Measurements from ENCODE around the gene DPPA2.
A peak's percentile ranks its signal among the peaks of the same experiment; 100 is the strongest.

DPPA2 gene

GRCh38 chr3:109313061-109313460 lies 3.3 kb downstream of the DPPA2 start:
- no peak for DNase-seq

GRCh38 chr3:109297496-109297895 lies 18.8 kb downstream of the DPPA2 start:
- DNase-seq = no peak

- DNase-seq = no peak
Observed at GRCh38 chr3:109284071-109284470, 32.2 kb downstream of the DPPA2 start.

- DNase-seq = no peak
Observed at GRCh38 chr3:109278546-109278945, 37.8 kb downstream of the DPPA2 start.

- no peak for DNase-seq
Observed at GRCh38 chr3:109278141-109278540, 38.2 kb downstream of the DPPA2 start.

GRCh38 chr3:109275702-109276293 lies 40.5 kb downstream of the DPPA2 start:
- peak; percentile 54 for DNase-seq

DNA sequence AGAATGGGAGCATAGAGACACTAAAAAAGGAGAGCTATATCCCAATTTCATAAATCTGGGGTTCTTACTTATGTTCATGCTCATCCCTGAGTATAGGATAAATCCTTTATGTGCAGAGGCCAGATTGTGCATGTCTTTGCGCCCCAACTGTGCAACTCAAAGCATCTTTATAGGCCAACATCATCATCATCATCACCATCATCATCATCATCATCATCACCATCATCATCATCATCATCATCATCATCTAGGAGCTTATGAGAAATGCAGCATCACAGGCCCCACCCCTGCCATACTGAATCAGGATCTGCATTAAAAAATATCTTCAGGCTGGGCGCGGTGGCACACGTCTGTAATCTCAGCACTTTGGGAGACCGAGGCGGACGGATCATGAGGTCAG lies 45.5 kb downstream of the DPPA2 start:
- DNase-seq = no peak

DNA sequence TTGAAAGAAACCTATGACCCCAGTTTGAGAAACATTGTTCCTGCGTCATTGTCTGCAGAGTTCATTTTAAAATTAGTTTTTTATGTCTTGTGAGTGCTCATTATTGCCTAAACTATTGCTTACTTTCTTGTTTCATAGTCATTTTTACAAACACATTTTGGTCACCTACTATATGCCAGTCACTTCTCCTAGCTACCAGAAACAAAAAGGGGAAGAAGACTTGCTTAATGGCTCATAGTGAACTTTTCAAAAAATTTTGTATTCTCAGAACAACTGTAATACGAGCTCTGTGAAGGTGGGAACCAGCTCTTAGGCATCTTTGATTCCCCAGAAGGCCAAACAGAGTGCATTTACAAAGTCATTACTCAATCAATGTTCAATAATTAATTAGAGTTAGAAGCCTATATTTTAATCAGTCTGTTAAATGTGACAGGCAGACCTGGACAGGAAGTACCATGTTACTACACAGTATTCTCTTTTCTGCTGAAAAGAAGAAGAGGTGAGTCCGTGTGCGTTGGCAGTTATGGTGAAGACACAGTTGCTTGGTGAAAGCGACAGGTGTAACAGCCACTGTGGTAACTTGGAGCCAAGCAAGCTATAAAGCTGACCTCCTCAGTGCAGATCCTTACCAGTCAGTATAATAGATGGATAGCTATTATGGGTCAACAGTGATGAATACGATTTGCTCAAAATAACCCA lies 46.6 kb downstream of the DPPA2 start:
- DNase-seq = peak; percentile 25

DNA sequence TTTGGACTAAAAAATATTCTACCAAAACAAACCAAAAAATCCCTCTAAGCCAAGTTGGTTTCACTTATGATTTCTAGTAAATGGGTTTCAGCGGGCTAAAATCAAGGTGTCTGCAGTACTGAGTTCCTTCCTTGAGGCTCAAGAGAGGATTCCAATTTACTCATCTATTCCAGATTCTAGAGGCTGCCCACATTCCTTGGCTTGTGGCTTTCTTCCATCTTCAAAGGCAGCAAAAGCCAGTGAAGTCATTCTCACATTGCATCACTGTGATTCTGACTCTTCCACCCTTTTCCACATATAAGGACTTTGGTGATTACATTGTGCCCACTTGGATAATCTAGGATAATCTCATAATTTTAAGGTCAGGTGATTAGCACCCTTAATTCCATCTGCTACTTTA lies 48.1 kb downstream of the DPPA2 start:
- no peak for DNase-seq

DNA sequence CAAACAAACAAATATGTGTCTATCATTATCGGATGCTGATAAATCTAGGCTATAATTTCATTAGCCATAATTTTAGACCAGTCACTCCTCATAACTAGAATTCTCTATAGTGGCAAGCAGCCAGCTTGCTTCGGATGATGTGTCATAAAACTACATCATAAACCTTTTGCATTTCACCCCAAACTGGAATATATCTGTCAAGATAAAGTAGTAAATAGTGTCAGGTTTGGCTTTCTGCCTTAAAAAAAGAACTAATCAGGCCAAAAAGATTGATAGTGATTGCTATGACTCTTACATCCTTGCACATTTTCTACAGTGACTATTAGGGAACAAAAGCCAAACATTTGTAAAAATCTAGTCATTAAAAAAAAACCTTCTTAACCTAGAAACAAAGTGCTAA lies 51.0 kb downstream of the DPPA2 start:
- peak; percentile 30 for DNase-seq

DNA sequence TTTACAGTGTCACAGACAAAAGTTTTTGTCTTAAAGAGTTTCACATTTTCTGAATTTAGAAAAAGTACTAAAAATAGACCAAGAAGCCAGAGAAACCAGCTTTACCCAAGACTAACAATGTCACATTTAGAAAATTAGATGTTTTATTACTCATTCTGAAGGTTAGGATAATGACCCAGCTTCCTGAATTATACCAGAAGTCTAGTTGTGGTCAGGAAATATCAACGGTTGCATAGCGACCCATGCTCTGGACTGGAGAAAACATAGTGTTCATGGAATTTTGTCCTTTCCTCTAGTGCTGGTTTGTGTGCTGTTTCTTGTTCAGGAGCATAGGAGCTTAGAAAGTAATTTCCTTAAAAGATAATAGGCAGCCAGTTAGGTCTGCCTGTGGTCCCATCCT lies 59.0 kb downstream of the DPPA2 start:
- no peak for DNase-seq

GRCh38 chr3:109254770-109255169 lies 61.5 kb downstream of the DPPA2 start:
- DNase-seq = no peak

- DNase-seq = no peak
Observed at GRCh38 chr3:109252641-109253040, 63.7 kb downstream of the DPPA2 start.

Data from RPMI8226 (cell line).